Measurements from ENCODE around the gene PAQR4.

GRCh38 chr16:2927010-2927646 is 42.0 kb upstream of the PAQR4 start:
- peak; percentile 98 for TF ChIP-seq CTCF (IDR thresholded peaks at IDR 0.05; ENCODE audit: low read length)
- TF ChIP-seq EZH2 (optimal IDR thresholded peaks at IDR 0.05; ENCODE audit: low read depth, low read length), result no peak
